Hepatocyte (in vitro differentiated cells): Measurements from ENCODE around the gene FAM177B. TPM values are rescaled to one million over a fixed set of nuclear protein-coding genes. Genes with fewer than 3 reads are reported as not detected.

Experiments used
- DNase-seq: peaks from one replicate; pipeline ENCODE4 v3.0.0-alpha.2; 2016; ENCODE audit warnings: low spot score
- H2AFZ ChIP-seq: fragments of 200-600 bp; sonication (generic); 2 replicates; pipeline ENCODE4 v1.6.0; 2016; ENCODE audit warnings: antibody characterized with exemption, mild to moderate bottlenecking
- H3K27ac ChIP-seq: fragments of 200-600 bp; sonication (generic); 2 replicates; pipeline ENCODE4 v1.5.1; 2016; ENCODE audit warnings: mild to moderate bottlenecking
- H3K27me3 ChIP-seq: fragments of 200-600 bp; sonication (generic); 2 replicates; pipeline ENCODE4 v1.6.1; 2016
- H3K36me3 ChIP-seq: fragments of 200-600 bp; sonication (generic); replicated peaks from 2 replicates; pipeline ENCODE4 v1.5.1; 2016; ENCODE audit warnings: low read depth; ENCODE audit not compliant: insufficient read depth
- H3K4me1 ChIP-seq: fragments of 200-600 bp; sonication (generic); 2 replicates; pipeline ENCODE4 v1.5.1; 2016; ENCODE audit warnings: mild to moderate bottlenecking, moderate library complexity; ENCODE audit not compliant: insufficient read depth
- H3K4me2 ChIP-seq: fragments of 200-600 bp; sonication (generic); 2 replicates; pipeline ENCODE4 v1.6.0; 2016
- H3K4me3 ChIP-seq: fragments of 200-600 bp; sonication (generic); 2 replicates; pipeline ENCODE4 v1.5.1; 2016; ENCODE audit warnings: mild to moderate bottlenecking
- H3K79me2 ChIP-seq: fragments of 200-600 bp; sonication (generic); 2 replicates; pipeline ENCODE4 v1.6.0; 2017; ENCODE audit warnings: mild to moderate bottlenecking
- H3K9me2 ChIP-seq: fragments of 200-600 bp; sonication (generic); replicated peaks from 2 replicates; pipeline ENCODE4 v1.6.0; 2017; ENCODE audit warnings: mild to moderate bottlenecking; ENCODE audit not compliant: insufficient read depth
- H3K9me3 ChIP-seq: fragments of 200-600 bp; sonication (generic); 2 replicates; pipeline ENCODE4 v1.5.1; 2016; ENCODE audit warnings: low read depth, mild to moderate bottlenecking
- H4K20me1 ChIP-seq: fragments of 200-600 bp; sonication (generic); 2 replicates; pipeline ENCODE4 v1.6.0; 2016; ENCODE audit warnings: mild to moderate bottlenecking; ENCODE audit not compliant: insufficient read depth, poor library complexity, severe bottlenecking
- CTCF ChIP-seq: fragments of 200-600 bp; sonication (generic); IDR thresholded peaks from 2 replicates; pipeline ENCODE4 v1.5.1; 2016; ENCODE audit warnings: antibody characterized with exemption, mild to moderate bottlenecking; ENCODE audit not compliant: poor library complexity
- EZH2 ChIP-seq: fragments of 200-600 bp; sonication (generic); IDR thresholded peaks from 2 replicates; pipeline ENCODE4 v1.6.1; 2016; ENCODE audit warnings: antibody characterized with exemption, mild to moderate bottlenecking, borderline replicate concordance
- EZH2phosphoT487 ChIP-seq: fragments of 200-600 bp; sonication (generic); IDR thresholded peaks from one replicate; pipeline ENCODE4 v1.6.1; 2018; ENCODE audit warnings: antibody characterized with exemption, mild to moderate bottlenecking, low read depth, moderate library complexity; ENCODE audit not compliant: unreplicated experiment, severe bottlenecking
- WGBS: methylation state at CpG from one replicate; pipeline ENCODE4 v1.1.6; 2016; ENCODE audit warnings: low lambda C conversion rate; ENCODE audit errors: missing lambda C conversion rate; 5-methylcytosine and 5-hydroxymethylcytosine counted together
- polyA plus RNA-seq: library from polyadenylated mRNA; unstranded; fragments of >200 nt; fragmentation: Nextera tagmentation; extraction: Ambion mirVana; gene quantifications from 2 replicates; pipeline ENCODE4 v1.2.1, GENCODE V29; 2016
- total RNA-seq: library from RNA; depleted of rRNA; stranded (reverse); fragments of >200 nt; gene quantifications from 2 replicates; pipeline ENCODE4 v1.2.3, GENCODE V29; 2014

The FAM177B gene
- total and polyA plus RNA-seq, 2 experiments from 2014 or later, result 0.19 to 1.7 TPM

GRCh38 chr1:222786121-222786520 lies 49.1 kb downstream of the FAM177B start:
- H3K27me3 ChIP-seq, result no peaks in the 10 kb centered on the region
- H3K9me3 ChIP-seq, result no peaks in the 10 kb centered on the region
- no peaks in the 10 kb centered on the region for H3K36me3 ChIP-seq
- H3K4me2 ChIP-seq, result no peak overlapping the region
- no peak overlapping the region for H3K4me3 ChIP-seq
- H4K20me1 ChIP-seq, result no peaks in the 10 kb centered on the region
- H3K4me1 ChIP-seq, result peaks cover 8% of the 10 kb centered on the region
- no peak for DNase-seq
- no peak for TF ChIP-seq EZH2phosphoT487
- TF ChIP-seq CTCF, result no peak
- no peak for TF ChIP-seq EZH2
- H2AFZ ChIP-seq, result no peak overlapping the region
- H3K27ac ChIP-seq, result no peak overlapping the region
- no peaks in the 10 kb centered on the region for H3K79me2 ChIP-seq
- WGBS, result 91% methylated on average over 1 of the region's 1 CpG
- no peaks in the 10 kb centered on the region for H3K9me2 ChIP-seq

- Histone ChIP-seq H3K36me3 (no peaks in the 10 kb centered on the region), H3K9me2 (no peaks in the 10 kb centered on the region), H3K9me3 (no peaks in the 10 kb centered on the region), H3K27me3 (no peaks in the 10 kb centered on the region), H3K4me2 (no peak overlapping the region), H3K27ac (no peak overlapping the region), H3K4me3 (no peak overlapping the region), H4K20me1 (no peaks in the 10 kb centered on the region), H2AFZ (no peak overlapping the region), H3K79me2 (no peaks in the 10 kb centered on the region), H3K4me1 (peaks cover 8% of the 10 kb centered on the region)
- WGBS, result 71% methylated on average over 4 of the region's 4 CpGs
- TF ChIP-seq CTCF (no peak), EZH2 (no peak)
- DNase-seq, result no peak
These were observed 50.7 kb downstream of the FAM177B start for GRCh38 chr1:222787729-222788128.

GRCh38 chr1:222788402-222789156 lies 51.6 kb downstream of the FAM177B start:
- no peak overlapping the region for H2AFZ ChIP-seq
- DNase-seq, result no peak
- H3K4me2 ChIP-seq, result no peak overlapping the region
- H3K36me3 ChIP-seq, result no peaks in the 10 kb centered on the region
- no peaks in the 10 kb centered on the region for H4K20me1 ChIP-seq
- H3K4me1 ChIP-seq, result peaks cover 8% of the 10 kb centered on the region
- H3K79me2 ChIP-seq, result no peaks in the 10 kb centered on the region
- H3K27ac ChIP-seq, result no peak overlapping the region
- H3K27me3 ChIP-seq, result no peaks in the 10 kb centered on the region
- H3K9me3 ChIP-seq, result no peaks in the 10 kb centered on the region
- 91% methylated on average over 3 of the region's 3 CpGs for WGBS
- no peaks in the 10 kb centered on the region for H3K9me2 ChIP-seq
- no peak for TF ChIP-seq EZH2phosphoT487
- no peak overlapping the region for H3K4me3 ChIP-seq

GRCh38 chr1:222790115-222790514 lies 53.1 kb downstream of the FAM177B start:
- no peak for TF ChIP-seq EZH2phosphoT487
- TF ChIP-seq EZH2, result no peak
- TF ChIP-seq CTCF, result no peak
- Histone ChIP-seq H3K4me1 (no peaks in the 10 kb centered on the region), H3K4me2 (no peak overlapping the region), H3K36me3 (no peaks in the 10 kb centered on the region), H3K27me3 (no peaks in the 10 kb centered on the region), H4K20me1 (no peaks in the 10 kb centered on the region), H3K27ac (no peak overlapping the region), H3K4me3 (no peak overlapping the region), H3K9me3 (no peaks in the 10 kb centered on the region), H3K79me2 (no peaks in the 10 kb centered on the region), H2AFZ (no peak overlapping the region), H3K9me2 (no peaks in the 10 kb centered on the region)
- DNase-seq, result no peak
- 82% methylated on average over 2 of the region's 2 CpGs for WGBS
